GOT3 (cell line): Measurements from ENCODE around the gene ATP9A.
"Not testable (repeated sequence)": the region's sequence is repeated elsewhere in the genome, so short reads cannot be mapped to it uniquely, and the experiment has no call there.

ENCODE experiments used
- DNase-seq: peaks from one replicate; lab custom pipeline; 2025; ENCODE audit warnings: mixed read lengths; lab: John Stamatoyannopoulos, UW

Gene ATP9A

DNA sequence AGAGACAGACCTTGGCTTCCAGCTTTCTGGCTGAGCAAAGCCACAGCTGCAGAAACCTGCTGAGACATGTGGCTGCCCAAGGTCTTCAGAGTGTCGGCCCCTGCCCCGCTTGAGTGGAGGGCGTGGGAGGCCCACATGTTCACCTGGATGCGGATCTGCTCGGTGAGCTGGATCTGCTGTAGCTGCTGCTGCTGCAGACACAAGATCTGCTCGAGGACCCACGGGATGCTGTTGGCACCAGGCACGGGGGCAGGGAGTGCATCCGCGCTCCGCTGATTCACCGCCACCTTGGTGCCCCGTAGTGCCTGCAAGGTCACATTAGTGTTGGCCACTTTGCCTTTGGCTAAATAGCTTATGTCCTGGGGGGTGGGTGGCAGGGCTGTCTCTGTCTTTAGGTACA lies 23.4 kb upstream of the ATP9A start:
- DNase-seq: no peak

DNA sequence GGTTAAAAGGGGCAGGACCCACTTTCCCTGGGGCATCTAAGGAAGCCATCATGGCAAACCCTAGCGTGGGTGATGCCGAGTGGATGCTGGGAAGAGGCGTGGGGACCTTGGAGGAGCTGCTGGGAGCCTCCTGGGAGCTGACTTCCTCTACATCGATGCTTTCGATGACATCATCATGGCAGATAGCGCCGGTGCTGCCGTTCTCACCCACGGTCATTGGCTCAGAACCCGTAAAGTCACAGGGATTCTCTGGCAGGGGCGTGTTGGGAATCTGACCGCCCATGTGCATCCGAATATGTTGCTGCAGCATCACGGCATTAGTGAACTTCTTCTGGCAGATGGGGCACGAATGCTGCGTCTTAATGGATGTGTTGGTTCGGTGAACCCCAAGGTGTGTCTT lies 22.1 kb upstream of the ATP9A start:
- DNase-seq: no peak

DNA sequence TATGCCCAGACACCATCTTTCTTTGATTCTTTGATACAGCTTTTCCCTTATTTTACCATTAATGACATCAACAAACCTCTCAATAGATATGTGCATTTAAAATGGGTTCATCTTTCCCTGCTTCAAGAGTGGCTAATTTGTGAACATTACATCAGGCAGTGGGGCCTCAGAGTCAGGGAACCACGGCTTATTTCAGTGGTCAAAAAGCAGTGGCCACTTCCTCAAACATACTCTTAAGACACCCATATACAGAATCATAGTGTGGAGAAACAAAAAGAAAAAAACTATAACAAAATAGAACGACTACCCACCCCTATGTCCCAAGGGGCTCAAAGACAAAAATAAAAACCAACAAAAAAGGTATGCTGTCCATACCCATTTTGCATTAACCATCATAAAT lies 21.2 kb upstream of the ATP9A start:
- no peak for DNase-seq

DNA sequence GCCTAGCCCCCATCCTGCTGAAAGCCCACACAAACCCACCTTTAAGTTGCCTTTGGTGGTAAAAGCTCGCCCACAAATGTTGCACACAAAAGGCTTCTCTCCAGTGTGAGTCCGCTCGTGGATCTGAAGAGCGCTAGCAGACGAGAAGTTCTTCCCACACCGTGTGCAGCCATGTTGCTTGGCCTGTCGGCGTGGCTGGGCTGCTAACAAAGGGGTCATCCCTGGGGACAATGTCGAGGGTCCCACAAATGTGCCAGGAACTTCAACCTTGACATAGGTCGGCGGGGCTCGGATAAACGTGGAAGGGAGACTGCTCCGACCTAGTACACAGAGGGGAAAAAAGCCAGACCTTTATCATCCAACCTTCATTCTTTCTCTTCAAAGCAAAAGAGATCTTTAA lies 20.6 kb upstream of the ATP9A start:
- no peak for DNase-seq

DNA sequence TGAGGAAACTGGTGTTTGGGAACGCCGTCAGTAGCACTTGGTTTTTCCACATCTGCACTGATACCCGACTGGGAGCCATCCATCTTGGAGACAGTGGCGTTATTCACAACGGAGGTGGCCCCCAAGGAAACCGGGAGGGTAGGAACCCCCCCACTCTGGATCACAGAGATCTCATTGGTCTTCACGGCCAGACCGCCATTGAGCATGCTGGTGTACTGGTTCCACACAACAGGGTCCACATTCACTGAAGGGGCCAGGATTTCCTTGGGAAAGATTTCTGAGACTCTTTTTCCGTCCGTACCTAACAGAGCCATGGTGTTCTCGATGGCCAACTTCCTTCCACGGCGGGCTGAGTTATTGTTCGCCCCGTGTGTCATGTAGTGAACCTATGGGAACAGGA lies 16.1 kb upstream of the ATP9A start:
- no peak for DNase-seq

DNA sequence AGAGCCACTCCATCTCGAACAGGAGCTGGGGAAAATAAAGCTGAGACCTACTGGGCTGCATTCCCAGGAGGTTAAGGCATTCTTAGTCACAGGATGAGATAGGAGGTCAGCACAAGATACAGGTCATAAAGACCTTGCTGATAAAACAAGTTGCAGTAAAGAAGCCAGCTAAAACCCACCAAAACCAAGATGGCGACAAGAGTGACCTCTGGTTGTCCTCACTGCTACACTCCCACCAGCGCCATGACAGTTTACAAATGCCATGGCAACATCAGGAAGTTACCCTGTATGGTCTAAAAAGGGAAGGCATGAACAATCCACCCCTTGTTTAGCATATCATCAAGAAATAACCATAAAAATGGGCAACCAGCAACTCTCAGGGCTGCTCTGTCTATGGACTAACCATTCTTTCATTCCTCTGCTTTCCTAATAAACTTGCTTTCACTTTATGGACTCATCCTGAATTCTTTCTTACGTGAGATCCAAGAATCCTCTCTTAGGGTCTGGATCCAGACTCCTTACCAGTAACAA lies 10.1 kb upstream of the ATP9A start:
- not testable (repeated sequence) for DNase-seq

DNA sequence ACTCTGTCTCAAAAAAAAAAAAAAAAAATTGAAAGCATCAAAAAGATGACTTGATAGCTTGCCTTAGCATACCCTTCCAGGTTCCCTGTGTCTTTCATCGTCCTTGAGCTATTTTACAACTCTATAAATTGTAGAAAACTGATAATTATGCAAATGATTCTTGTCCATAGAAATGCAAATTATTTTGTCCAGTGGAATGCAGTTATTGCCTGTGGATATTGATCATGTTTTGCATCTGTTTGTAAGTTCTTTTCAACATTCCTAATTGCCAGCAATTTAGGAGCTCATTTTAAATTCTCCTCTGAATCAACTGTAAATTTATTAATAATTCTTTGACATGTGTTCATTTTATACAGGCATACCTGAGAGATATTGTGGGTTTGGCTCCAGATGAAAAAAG lies 7.1 kb upstream of the ATP9A start:
- no peak for DNase-seq

DNA sequence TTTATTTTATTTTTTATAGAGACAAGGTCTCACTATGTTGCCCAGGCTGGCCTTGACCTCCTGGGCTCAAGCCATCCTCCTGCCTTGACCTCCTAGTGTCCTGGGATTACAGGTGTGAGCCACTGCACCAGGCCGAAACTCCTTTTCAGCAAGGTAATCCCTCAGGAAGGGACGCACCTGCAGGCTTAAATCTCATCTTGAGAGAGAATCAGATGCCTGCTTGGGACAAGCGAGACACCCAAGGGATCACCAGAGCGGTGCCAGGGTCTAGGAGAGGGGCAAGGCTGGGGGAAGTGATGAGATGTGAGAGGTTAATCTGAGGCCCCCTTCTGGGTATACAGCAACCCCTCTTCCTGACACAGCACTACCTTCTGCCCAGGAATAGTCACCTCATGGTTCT lies 4.0 kb upstream of the ATP9A start:
- no peak for DNase-seq

DNA sequence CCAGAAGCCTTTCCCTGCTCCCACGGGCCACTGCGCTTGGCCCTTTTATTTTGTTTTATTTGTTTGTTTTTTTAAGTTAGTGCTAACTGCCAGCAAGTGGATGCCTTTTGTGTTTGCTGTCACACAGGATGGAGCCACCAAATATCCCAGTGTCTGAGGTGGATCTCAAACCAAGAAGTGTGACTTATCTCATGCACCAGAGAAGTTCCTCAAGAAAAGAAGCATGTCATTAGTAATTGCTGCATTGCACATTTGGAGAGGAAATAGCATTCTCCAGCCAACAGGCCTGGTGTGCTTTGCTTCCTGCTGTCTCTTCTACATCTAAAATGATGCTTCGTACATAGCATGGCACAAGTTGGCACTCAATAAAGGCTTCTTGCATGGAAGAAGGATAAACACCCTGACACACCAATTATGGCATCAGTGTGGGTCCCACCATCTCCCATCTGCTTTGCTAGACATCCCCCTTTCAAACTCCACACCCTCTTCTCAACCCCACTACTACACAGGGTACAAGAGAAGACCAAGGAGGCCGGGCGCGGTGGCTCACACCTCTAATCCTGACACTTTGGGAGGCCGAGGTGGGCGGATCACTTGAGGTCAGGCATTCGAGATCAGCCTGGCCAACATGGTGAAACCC lies 1.9 kb upstream of the ATP9A start:
- DNase-seq: no peak

DNA sequence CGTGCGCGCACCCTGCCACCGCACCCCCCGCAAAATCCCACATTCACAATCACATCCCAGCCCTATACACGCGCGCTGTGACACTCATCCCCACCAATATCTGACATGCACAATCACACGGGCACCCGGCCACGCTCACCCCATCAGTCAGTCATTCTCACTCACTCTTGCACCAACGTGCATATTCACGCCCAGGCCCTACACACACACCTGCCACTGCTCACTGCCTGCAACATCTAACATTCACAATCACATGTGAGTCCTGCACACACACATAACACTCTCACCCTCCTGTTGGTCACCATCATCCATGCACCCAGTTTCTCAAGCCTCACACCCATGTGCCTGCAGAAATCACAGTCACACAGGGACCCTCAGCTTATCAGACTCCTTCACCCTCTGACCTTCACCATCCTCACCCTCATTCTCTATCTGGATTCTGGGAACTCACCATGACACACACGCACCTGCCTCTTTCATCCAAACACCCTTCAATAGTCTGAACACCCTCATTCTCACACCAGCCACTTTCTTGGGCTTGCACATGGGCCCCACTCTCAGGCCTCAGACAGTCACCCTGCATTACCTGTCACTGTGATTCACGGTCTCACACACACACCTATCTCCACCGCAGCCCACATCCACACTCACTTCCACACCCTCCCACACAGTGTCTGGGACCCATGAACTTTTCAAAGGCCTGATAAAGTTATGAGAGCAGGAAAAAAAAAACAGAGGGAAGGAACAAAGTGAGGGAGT lies 748 bp upstream of the ATP9A start:
- no peak for DNase-seq

DNA sequence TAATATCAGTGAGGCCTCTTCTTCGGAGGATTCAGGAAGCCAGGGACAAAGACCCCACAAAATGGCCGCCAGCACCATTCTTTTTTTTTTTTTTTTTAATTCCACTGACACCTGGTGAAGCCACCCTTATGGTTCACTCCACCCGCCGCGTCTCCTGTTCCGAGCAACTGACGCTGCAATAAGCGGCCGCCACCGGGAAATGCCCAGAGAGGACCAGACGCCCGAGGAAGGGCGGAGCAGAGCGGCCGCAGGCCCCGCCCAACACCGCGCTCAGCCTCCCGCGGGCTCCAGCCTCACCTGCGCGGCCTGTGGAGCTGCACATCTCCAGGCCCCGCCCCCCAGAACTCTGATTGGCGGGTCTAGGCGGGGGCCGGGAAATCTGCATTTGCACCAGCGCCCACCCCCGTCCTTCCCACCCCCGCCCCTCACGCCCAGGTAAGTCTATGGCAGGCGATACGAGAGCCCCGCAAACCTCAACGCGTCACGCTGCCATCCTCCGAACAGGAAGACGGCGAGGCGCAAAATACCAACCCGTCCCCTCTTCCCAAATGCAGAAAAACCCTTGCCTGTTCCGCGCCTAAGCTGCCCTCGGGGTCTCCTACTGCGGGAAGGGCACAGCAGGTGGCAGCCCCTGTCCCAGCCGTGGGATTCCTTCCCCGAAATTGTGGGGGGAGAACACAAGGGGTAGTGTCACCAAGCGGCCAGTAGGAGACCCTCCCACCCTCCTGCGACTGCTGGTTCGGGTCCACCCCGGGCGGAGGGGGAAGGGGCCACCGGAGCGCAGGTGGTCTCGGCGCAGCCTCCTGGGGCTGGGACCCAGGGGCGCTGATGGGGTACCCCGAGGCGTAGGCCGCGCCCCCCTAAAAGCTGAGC lies 960 bp downstream of the ATP9A start:
- no peak for DNase-seq

DNA sequence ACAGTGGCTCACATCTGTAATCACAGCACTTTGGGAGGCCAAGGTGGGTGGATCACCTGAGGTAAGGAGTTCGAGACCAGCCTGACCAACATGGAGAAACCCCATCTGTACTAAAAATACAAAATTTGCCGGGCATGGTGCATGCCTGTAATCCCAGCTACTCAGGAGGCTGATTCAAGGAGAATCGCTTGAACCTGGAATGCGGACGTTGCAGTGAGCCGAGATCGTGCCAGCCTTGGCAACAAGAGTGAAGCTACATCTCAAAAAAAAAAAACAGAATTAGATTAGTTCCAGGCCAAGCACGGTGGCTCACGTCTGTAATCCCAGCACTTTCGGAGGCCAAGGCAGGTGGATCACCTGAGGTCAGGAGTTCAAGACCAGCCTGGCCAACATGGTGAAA lies 2.8 kb downstream of the ATP9A start:
- DNase-seq: not testable (repeated sequence)

DNA sequence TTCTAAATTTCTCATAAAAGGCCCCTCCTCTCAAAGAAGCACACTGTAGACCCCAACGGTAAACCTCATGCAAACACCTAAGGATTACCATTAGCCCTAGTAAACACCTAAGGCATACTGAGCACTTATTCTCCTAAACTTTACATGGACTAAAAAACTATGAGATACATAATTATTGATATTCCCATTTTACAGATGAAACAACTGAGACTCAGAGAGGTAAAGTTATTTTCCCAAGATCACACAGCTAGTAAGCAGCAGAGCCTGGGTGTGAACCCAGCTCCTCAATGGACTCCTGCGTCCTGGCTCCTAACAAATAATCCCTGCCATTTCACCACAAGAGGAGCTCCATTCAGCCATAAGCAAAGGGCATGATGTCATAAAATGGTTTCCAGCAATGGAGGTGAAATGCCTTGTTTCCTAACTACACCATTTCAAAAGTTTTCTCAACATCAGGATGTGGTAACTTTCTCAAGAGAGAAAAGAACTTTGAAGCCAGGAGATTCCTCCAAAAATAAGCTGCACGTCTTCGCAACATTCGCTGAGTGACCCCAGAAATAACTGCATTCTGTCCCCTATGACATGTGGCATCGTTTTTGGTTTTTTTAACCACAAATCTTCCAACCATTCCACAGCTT lies 4.1 kb downstream of the ATP9A start:
- no peak for DNase-seq

DNA sequence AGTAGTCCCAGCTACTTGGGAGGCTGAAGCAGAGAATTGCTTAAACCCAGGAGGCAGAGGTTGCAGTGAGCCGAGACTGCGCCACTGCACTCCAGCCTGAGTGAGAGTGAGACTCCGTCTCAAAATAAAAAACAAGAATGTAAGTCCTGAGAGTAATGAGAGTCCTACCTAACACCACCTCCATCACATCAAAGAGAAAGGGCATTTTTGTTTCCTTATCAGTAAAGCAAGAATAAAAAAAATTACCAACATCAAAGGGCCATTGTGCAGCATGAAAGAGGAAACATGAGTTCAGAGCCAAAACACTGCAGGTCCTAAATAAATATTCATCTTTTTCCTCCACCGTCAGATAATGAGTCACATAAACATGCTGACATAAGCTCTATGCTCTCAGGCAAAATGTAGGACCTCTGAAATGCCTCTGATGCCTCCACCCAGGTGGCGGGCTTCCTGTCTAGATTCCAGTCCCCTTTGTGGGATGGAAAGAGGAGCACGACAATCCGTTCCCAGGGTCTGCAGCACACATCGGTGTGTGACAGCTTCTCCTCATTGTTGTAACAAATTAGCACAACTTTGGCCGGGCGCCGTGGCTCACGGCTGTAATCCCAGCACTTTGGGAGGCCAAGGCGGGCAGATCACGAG lies 7.2 kb downstream of the ATP9A start:
- DNase-seq: no peak

DNA sequence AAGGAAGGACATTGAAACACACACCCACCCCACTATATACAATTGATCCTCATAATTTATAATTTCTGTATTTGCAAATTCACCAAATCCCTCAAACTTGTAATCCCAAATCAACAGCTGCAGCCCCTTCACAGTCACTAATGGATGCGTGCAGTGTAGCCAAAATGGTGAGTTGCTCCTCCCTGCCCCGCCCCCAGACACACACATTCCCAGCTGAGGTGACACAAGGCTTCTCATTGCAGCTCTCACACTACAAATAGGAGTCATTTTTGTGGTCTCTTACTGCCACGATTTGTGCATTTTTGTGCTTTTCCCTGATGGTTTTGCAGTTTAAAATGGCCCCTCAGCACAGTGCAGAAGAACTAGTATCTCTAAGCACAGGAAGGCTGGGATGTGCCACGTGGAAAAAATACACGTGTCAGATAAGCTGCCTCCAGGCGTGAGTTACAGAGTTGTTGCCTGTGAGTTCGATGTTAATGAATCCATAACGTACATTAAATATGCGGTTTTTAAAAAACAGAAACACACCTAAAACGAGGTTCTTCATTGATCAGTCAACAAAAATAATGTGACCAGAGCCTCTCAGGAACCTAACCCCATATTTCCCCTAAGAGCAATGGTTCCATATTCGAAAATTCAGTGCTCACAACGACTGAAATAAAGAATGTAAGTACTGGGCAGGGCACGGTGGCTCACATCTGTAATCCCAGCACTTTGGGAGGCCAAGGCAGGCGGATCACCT lies 8.2 kb downstream of the ATP9A start:
- no peak for DNase-seq

DNA sequence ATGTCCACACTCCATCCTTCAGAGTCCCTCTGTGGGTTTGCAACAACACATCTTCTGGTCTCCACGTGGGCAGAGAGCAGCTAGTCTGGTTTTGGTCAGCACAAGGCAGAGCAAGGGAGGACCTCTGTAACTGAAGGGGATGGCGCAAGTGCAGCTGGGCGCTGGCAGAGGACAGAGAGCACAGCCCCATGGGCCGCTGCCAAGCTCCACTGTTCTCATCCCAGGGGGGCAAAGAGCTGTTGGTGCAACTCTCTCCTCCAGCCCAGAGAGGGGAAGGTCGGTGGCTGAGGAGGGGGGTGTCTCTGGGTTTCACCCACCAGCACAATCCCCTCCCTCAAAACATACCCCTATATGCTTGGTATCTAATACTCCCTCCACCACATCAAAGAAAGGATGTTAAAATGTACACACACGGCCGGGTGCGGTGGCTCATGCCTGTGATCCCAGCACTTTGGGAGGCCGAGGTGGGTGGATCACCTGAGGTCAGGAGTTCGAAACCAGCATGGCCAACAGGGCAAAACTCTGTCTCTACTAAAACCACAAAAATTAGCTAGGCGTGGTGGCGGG lies 9.1 kb downstream of the ATP9A start:
- no peak for DNase-seq

DNA sequence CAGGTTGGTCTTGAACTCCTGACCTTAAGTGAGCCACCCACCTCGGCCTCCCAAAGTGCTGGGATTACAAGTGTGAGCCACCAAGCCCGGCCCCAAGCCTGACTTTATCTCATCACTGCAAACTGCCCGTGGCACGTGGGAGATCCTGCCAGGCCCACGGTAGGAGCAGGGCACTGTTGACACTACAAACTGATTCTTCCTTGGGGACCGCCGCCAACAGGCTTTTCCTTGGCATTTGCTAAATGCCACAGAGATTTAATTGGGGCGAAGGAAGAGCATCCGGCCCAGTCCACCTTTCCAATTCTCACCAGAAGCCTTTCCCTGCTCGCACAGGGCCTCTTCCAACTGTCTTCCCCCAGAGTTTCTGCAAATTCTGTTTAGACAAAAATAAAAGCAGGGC lies 11.0 kb downstream of the ATP9A start:
- DNase-seq: no peak

DNA sequence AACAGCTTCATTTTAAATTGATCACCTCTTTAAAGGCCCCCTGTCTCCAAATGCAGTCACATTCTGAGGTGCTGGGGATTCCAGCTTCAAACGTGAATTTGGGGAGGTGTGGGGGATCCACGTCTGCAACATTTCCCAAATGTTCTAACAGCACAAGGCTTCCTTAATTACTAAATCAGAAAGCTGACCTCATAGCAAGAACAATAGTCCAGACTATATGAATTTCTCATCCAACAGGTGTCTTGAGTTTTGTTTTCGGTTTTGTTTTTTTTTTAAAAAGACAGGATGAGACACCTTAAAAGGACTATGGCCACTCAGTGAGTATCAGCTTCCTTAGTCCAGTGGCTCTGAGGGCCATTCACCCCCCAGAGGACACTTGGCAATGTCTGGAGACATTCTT lies 11.5 kb downstream of the ATP9A start:
- no peak for DNase-seq

DNA sequence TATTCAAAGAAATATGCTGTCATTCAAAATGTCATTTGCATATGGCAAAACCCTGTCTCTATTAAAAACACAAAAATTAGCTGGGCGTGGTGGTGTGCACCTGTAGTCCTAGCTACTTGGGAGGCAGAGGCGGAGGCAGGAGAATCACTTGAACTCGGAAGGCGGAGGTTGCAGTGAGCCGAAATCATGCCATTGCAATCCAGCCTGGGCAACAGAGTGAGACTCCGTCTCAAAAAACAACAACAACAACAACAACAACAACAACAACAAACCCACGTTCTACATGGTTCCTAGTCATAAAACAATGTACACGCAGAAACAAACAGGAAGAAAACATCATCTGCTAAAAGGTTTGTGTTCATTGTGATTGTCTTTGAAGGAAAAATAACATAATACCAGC lies 15.0 kb downstream of the ATP9A start:
- not testable (repeated sequence) for DNase-seq

DNA sequence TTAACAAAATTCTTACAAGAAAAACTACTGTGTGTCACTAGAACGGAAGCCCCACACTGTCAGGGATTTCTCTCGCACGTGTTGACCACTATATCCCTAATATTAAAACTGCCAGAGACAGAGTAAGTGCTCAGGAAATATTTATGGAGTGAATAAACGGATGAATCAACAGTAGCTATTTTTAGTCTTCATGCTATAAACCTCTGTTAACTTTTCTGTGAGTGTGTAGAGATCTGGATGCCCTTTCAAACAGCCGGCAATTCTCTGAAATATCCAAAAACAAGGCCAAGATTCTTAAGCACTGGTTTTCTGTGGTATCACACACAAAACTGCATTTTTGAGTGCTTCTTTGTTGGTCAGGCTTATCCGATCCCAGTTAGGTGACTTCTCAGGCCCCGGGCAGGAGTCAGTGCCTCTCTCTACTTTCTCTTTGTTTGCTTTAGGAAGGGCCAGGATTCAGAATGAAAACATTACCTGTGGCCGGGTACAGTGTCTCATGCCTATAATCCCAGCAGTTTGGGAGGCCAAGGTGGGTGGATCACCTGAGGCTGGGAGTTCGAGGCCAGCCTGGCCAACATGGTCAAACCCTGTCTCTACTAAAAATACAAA lies 15.7 kb downstream of the ATP9A start:
- DNase-seq: no peak
